Tibial nerve (tissue), 4 donors: ENCODE measurements around the gene KRT6B. TPM values are rescaled to one million over a fixed set of nuclear protein-coding genes. Genes with fewer than 3 reads are reported as not detected.

Experiments used
- DNase-seq, 2 donors: peaks; one replicate each; pipeline ENCODE4 v3.0.0-alpha.2; 2019; ENCODE audit warnings: low spot score in 2 of 2
- H3K27ac ChIP-seq, 4 donors: fragments of 200-600 bp; sonication (generic) in 3 of 4; one replicate each; pipeline ENCODE4 v1.5.1; 2017 to 2019; ENCODE audit warnings: mild to moderate bottlenecking in 1 of 4
- H3K27me3 ChIP-seq, 2 donors: fragments of 200-600 bp; sonication (generic) in 1 of 2; one replicate each; pipeline versions ENCODE4 v1.5.1 to v1.6.0; 2017 to 2019
- H3K36me3 ChIP-seq, 3 donors: fragments of 200-600 bp; sonication (generic); one replicate each; pipeline ENCODE4 v1.5.1; 2018 to 2019
- H3K4me1 ChIP-seq, 4 donors: fragments of 200-600 bp; sonication (generic) in 3 of 4; one replicate each; pipeline ENCODE4 v1.5.1; 2017 to 2019
- H3K4me3 ChIP-seq, 4 donors: fragments of 200-600 bp; sonication (generic) in 3 of 4; one replicate each; pipeline ENCODE4 v1.5.1; 2017 to 2019; ENCODE audit warnings: mild to moderate bottlenecking in 1 of 4, moderate library complexity in 1 of 4
- H3K9me3 ChIP-seq, 4 donors: fragments of 200-600 bp; sonication (generic) in 3 of 4; one replicate each; pipeline ENCODE4 v1.5.1; 2017 to 2019
- CTCF ChIP-seq, 5 experiments: fragments of 200-600 bp in 3 of 5; fragments of 450-650 bp in 2 of 5; sonication (generic) in 3 of 5; IDR thresholded peaks; one replicate each; pipeline ENCODE4 v1.5.1; 2016 to 2019; ENCODE audit warnings: antibody characterized with exemption in 5 of 5, mild to moderate bottlenecking in 3 of 5, moderate library complexity in 2 of 5
- EP300 ChIP-seq, 2 donors: sonication (generic); formaldehyde crosslinking; IDR thresholded peaks; one replicate each; pipeline ENCODE4 v1.6.1; 2017; ENCODE audit warnings: antibody characterized with exemption in 2 of 2, mild to moderate bottlenecking in 1 of 2
- POLR2A ChIP-seq, 2 donors: fragments of 450-650 bp; IDR thresholded peaks; one replicate each; pipeline ENCODE4 v1.6.1; 2017; ENCODE audit warnings: antibody characterized with exemption in 2 of 2, mild to moderate bottlenecking in 2 of 2, moderate library complexity in 2 of 2
- WGBS, 2 donors: methylation state at CpG; one replicate each; pipeline ENCODE4 v1.1.5; 2018; 5-methylcytosine and 5-hydroxymethylcytosine counted together
- total RNA-seq, 4 donors: library from RNA; depleted of rRNA; stranded (reverse); fragments of >200 nt; gene quantifications; one replicate each; pipeline ENCODE4 v1.1.0, GENCODE V29; 2016

Gene KRT6B
- total RNA-seq, 4 donors from 2014 or later: not detected

- Histone ChIP-seq H3K9me3 (peaks cover 0 to 3% (median 0%) of the 10 kb centered on the region in 4 donors), H3K4me1 (no peaks in the 10 kb centered on the region), H3K36me3 (no peaks in the 10 kb centered on the region), H3K27me3 (no peaks in the 10 kb centered on the region), H3K4me3 (no peak overlapping the region), H3K27ac (no peak overlapping the region)
- TF ChIP-seq CTCF (IDR thresholded peaks at IDR 0.05) (no peak), EP300 (IDR thresholded peaks at IDR 0.05) (no peak), POLR2A (IDR thresholded peaks at IDR 0.05) (no peak)
- 85% methylated on average over 5 of the region's 5 CpGs for WGBS, 2 donors
- no peak for DNase-seq
Measured at GRCh38 chr12:52486166-52487105, 34.5 kb upstream of the KRT6B start.

GRCh38 chr12:52480073-52480472, 28.1 kb upstream of the KRT6B start:
- DNase-seq: no peak
- Histone ChIP-seq H3K36me3 (no peaks in the 10 kb centered on the region), H3K27ac (no peak overlapping the region), H3K27me3 (no peaks in the 10 kb centered on the region), H3K9me3 (no peaks in the 10 kb centered on the region), H3K4me3 (no peak overlapping the region), H3K4me1 (no peaks in the 10 kb centered on the region)
- no peak for TF ChIP-seq CTCF (IDR thresholded peaks at IDR 0.05)
- no peak for TF ChIP-seq EP300 (IDR thresholded peaks at IDR 0.05)
- no peak for TF ChIP-seq POLR2A (IDR thresholded peaks at IDR 0.05)
- 54 to 55% methylated on average over 3 of the region's 3 CpGs for WGBS, 2 donors

- 67 to 79% methylated on average over 2 of the region's 2 CpGs for WGBS, 2 donors
- no peak for DNase-seq
Measured at GRCh38 chr12:52477651-52478050, 25.7 kb upstream of the KRT6B start.

GRCh38 chr12:52474212-52474611, 22.3 kb upstream of the KRT6B start:
- Histone ChIP-seq H3K27me3 (no peaks in the 10 kb centered on the region), H3K4me3 (no peak overlapping the region), H3K9me3 (no peaks in the 10 kb centered on the region), H3K4me1 (no peaks in the 10 kb centered on the region), H3K27ac (no peak overlapping the region), H3K36me3 (no peaks in the 10 kb centered on the region)
- no peak for DNase-seq
- no peak for TF ChIP-seq CTCF (IDR thresholded peaks at IDR 0.05)
- no peak for TF ChIP-seq EP300 (IDR thresholded peaks at IDR 0.05)
- TF ChIP-seq POLR2A (IDR thresholded peaks at IDR 0.05): no peak
- 93 to 95% methylated on average over 2 of the region's 2 CpGs for WGBS, 2 donors

More at GRCh38 chr12:52477651-52478050, 25.7 kb upstream of the KRT6B start:
- Histone ChIP-seq H3K27ac (no peak overlapping the region), H3K27me3 (no peaks in the 10 kb centered on the region), H3K9me3 (no peaks in the 10 kb centered on the region), H3K36me3 (no peaks in the 10 kb centered on the region), H3K4me3 (no peak overlapping the region), H3K4me1 (no peaks in the 10 kb centered on the region)
- no peak for TF ChIP-seq EP300 (IDR thresholded peaks at IDR 0.05)
- no peak for TF ChIP-seq CTCF (IDR thresholded peaks at IDR 0.05)
- no peak for TF ChIP-seq POLR2A (IDR thresholded peaks at IDR 0.05)

GRCh38 chr12:52473768-52474167, 21.8 kb upstream of the KRT6B start, which contains the start of gene KRT6C:
TSS of gene KRT6C (minus strand) at chr12:52473805. CDS start at chr12:52473737, 68 bp downstream.
- Histone ChIP-seq H3K36me3 (no peaks in the 10 kb centered on the region), H3K4me3 (no peak within 1 kb of the TSS), H3K27ac (no peak within 1 kb of the TSS), H3K27me3 (no peaks in the 10 kb centered on the region), H3K4me1 (no peaks in the 10 kb centered on the region), H3K9me3 (no peaks in the 10 kb centered on the region)
- no peak for TF ChIP-seq CTCF (IDR thresholded peaks at IDR 0.05)
- TF ChIP-seq EP300 (IDR thresholded peaks at IDR 0.05): no peak
- TF ChIP-seq POLR2A (IDR thresholded peaks at IDR 0.05): no peak
- 84 to 87% methylated on average over 4 of the region's 4 CpGs for WGBS, 2 donors
- DNase-seq: no peak
